GM18498 (cell line): Measurements from ENCODE around the gene TROAP.
"Not testable (repeated sequence)": the region's sequence is repeated elsewhere in the genome, so short reads cannot be mapped to it uniquely, and the experiment has no call there.

ENCODE experiments used
- ATAC-seq: cut with Tn5 transposase; IDR thresholded peaks from one replicate; pipeline ENCODE4 v1.9.1; 2021; ENCODE audit warnings: mild to moderate bottlenecking, moderate library complexity; ENCODE audit not compliant: unreplicated experiment

TROAP gene, protein sequence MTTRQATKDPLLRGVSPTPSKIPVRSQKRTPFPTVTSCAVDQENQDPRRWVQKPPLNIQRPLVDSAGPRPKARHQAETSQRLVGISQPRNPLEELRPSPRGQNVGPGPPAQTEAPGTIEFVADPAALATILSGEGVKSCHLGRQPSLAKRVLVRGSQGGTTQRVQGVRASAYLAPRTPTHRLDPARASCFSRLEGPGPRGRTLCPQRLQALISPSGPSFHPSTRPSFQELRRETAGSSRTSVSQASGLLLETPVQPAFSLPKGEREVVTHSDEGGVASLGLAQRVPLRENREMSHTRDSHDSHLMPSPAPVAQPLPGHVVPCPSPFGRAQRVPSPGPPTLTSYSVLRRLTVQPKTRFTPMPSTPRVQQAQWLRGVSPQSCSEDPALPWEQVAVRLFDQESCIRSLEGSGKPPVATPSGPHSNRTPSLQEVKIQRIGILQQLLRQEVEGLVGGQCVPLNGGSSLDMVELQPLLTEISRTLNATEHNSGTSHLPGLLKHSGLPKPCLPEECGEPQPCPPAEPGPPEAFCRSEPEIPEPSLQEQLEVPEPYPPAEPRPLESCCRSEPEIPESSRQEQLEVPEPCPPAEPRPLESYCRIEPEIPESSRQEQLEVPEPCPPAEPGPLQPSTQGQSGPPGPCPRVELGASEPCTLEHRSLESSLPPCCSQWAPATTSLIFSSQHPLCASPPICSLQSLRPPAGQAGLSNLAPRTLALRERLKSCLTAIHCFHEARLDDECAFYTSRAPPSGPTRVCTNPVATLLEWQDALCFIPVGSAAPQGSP

DNA sequence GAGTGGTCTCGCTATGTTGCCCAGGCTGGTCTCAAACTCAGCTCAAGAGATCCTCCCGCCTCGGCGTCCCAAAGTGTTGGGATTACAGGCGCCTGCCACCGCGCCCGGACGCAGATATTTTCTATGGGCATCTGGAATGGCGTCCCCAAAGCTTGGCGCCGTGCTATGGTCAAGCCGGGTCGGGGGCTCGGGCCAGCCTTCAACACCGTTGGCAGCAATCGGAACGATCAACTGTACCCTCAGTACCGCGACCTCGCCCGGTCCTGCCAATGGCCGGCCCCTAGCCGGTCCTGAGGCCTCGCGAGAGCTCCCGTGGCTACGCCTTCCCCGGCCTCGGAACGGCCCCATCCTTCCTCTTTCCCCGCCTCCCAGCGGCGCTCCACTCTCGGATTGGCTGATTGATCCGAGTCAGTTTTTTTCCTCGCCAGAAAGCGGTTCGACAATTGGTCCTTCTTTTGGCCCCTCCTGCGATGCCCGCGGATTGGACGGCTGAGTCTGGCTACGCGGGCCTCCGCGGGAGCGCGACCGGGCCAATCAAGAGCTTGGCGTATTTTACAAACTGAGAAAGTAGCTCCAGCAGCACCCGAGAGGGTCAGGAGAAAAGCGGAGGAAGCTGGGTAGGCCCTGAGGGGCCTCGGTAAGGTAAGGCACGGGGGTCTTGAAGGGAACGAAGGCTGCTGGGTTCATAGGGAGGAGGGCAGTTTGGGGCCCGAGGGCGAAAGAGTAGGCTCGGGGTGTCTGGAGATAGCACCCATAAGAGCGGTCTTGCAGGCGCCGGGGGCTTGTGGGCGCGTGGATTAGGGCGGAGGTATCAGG lies at the start of gene TROAP:
TSS of gene TROAP (plus strand) at position 548 of the 816 bp plus-strand sequence. CDS start 354 bp downstream, outside the sequence.
- ATAC-seq, result peak; percentile 98

DNA sequence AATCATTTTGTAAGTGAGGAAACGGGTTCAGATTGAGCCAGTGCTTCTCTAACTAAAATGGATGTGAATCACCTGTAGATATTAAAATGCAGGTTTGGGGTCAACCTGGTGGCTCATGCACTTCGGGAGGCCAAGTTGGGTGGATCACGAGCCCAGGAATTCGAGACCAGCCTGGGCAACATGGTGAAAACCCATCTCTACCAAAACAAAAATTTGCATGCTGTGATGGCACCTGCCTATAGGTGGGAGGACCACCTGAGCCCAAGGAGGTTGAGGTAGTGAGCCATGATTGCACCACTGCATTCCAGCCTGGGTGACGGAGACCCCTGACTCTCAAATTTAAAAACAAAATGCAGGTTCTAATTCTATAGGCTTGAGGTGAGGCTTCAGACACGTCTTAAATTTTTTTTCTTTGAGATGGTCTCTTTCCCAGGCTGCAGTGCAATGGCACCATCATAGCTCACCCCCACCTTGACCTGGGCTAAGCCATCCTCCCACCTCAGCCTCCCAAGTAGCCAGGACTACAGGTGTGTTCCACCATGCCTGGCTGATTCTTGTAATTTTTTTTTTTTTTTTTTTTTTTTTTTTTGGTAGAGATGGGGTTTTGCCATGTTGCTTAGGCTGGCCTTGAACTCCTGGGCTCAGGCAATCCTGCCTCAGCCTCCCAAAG lies 49.2 kb upstream of the TROAP start:
- ATAC-seq, result no peak

DNA sequence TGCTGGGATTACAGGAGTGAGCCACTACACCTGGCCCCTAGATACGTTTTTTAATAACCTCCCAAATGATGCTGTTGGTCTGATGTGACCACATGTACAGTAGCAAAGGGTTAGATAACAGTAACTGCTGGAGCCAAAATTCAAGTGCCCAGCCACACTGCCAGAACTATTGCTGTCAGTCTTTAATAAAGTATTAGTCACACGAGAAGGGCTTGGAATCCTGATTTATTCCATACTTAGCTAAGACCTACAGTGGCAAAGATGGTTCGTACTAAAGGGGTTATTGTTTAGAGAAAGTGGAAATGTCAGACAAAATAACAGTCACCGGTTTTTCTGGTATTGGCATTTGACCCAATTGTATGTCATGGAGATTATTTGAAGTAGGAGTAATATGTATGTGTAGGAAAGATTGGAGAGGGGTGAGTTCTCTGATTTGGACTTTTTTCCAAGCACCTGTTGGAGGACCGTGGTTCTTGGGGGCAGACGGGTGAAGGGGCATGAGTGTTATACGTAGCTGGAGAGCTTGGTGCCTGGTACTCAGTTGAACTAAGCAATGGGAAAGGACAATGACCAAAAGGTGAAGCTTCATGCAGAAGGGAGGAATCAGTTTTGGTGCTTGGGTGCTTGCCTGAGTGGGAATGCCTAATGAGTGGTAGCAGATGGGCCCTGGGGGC lies 48.5 kb upstream of the TROAP start:
- no peak for ATAC-seq

DNA sequence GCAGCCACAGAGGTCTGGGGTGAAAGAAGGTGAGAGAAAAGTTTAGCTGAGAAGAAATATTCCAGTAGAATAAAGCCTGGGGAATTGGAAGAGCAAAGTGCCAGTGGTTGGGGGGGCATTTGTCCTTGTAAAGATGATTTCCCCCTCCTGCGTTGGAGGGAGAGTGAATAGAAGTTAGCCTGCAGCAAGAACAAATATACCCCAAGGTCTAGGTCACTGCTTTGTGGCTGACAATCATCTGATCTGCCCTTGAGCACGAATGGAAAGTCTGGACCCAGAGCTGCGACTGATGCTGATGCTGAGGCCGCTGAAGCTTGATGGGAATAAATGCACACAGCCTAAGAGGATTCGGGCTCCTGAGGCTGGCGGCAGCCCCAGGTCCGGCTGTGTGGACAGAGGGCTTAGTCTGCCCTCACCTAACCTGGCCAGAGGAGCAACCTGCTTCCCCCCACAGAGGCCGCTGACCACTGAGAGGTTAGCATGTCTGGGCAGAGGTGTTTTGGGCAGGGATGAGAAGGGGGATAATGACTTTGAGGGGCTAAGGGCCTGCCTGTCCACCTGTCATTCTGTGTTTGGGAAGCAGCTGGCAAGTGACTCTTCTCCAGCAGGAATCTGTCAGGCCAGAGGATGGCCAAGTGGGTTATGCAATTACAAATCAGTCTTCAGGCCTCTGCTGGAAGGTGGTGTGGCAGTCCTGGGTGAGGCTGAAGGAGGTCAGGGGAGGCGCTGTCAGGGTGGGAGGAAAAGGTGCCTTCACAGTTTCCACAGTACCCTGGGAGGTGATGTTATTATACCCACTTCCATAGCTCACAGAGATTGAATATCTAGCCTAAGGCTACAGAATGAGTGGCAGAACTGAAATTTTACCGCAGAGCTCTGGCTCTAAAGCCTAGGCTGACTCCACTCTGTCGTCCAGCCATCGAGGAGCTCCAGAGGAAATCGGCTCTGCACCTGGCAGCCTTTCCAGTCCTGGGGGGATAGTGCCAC lies 46.5 kb upstream of the TROAP start:
- no peak for ATAC-seq

DNA sequence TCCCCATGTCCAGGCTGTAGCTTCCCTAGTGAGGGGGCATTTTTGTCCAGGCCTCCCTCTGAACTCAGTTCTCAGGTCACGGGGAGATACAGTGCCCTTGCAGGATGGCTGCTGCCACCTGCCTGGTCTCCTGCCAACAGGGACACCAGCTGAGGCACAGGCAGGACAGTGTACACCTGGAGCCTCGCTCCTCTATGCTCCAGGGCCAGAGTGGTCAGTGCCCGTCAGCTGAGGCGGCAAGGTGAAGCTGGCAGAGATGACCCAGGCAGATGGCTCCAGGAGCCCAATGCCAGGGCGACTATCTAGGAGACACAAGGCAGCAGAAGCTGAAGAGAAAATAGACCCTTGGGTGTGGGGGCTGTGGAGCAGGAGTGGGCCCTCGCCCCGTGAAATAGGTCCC lies 45.6 kb upstream of the TROAP start:
- ATAC-seq, result no peak

DNA sequence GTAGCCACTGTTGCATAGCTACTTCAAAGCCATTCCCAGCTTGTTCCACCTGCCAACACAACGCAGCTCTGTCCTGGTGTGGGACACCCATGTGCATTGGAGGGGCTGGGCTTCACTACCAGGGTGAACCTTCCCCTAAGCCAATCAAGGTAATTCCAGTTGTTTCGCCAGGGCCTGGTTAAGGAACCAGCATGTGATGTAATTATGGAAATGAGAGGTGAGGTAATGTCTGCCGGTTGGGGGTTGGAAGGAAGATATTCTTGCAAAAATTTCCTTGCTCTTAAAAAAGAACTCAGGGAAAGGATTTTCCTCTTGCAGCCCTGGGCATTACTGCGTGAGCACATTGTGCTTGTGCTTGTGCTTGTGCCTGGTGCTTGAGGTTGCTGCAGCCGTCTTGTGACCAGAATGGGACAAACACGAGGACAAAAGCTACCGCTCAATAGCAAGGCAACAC lies 43.3 kb upstream of the TROAP start:
- ATAC-seq, result no peak

DNA sequence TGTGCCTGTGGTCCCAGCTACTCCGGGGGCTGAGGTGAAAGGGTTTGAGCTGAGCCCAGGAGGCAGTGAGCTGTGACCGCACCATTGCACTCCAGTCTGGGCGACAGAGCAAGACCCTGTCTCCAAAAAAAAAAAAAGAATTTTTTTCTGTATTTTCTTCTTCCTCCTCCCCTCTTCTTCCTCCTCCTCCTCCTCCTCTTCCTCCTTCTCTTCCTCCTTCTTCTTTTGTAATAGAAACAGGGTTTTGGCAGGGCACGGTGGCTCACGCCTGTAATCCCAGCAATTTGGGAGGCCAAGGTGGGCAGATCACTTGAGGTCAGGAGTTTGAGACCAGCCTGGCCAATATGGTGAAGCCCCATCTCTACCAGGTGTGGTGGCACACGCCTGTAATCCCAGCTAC lies 42.5 kb upstream of the TROAP start:
- ATAC-seq, result not testable (repeated sequence)

DNA sequence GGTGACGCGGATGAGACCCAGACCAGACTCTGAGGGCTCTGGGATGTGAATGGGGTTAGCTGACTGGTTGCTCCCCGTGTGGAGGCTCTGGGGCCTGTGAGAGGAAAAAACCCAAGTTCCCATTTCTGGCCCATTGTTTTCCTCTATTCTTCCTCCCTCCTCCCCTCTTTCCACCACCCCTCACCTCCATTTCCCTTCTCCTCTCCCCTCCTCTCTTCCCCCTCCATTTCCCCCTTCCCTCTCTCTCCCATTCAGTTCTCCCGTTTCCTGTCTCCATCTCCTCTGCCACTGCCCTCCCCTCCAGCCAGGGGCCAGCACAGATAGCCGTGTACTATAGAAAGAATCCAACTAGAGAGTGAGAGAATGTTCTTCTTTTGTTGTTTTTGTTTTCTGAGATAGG lies 40.8 kb upstream of the TROAP start:
- ATAC-seq, result no peak

DNA sequence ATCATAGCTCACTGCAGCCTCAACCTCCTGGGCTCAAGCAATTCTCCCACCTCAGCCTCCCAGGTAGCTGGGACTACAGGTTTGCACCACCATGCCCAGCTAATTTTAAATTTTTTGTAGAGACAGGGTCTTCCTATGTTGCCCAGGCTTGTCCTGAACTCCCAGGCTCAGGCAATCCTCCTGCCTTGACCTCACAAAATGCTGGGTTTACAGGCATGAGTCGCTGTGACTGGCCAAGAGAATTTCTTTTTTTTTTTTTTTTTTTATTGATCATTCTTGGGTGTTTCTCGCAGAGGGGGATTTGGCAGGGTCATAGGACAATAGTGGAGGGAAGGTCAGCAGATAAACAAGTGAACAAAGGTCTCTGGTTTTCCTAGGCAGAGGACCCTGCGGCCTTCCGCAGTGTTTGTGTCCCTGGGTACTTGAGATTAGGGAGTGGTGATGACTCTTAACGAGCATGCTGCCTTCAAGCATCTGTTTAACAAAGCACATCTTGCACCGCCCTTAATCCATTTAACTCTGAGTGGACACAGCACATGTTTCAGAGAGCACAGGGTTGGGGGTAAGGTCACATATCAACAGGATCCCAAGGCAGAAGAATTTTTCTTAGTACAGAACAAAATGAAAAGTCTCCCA lies 40.2 kb upstream of the TROAP start:
- ATAC-seq, result not testable (repeated sequence)

DNA sequence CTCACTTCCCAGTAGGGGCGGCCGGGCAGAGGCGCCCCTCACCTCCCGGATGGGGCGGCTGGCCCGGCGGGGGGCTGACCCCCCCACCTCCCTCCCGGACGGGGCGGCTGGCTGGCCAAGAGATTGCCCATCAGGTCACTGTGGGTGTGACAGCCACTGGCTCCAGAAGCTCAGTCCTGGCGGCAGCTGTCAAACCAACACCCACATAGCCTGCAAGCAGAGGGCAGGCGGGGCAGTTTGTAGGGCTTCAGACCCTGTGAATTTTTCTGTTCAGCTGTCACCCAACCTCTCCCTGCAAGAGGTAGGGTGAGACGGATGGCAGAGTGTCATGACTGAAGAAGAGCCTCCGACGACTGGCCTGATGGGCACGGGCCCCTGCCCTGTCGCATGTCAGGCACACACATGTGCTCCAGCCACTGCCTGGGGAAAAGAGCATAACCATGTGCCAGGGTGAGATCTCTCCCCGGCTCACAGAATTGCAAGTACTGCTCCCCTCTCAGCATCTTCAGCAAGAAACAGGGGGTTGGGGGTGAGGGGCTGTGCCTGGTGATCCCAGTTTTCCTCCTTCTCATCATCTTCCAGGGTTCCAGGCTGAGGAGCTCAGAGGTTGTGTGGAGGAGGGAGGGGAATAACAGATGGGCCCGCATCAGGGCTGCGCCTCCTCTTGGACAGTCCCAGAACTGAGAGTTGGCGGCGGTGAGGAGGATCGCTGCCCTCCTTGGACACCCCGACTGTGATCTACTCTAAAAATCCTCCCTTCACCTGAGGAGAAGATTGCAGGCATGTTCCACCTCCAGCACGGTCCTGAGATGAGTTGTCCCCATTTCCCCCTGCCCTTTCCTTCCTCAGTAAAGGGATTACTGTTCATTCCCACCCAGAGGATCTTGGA lies 39.3 kb upstream of the TROAP start:
- ATAC-seq, result no peak

DNA sequence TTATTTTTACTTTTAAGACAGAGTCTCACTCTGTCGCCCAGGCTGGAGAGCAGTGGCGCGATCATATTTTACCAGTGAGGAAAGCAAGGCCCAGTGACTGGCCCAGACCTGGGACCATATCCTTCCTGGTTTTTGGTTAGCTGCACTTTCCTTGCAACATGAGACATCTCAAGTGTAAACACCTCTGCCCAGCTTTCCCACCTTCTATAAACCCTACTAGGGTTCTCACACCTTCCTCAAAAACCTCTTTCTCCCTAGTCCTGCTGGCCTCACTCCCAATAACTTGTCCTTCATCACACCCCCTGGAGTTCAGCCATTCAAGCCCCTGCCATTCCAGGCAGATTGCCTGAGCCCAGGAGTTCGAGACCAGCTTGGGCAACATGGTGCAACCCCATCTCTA lies 38.4 kb upstream of the TROAP start:
- no peak for ATAC-seq

DNA sequence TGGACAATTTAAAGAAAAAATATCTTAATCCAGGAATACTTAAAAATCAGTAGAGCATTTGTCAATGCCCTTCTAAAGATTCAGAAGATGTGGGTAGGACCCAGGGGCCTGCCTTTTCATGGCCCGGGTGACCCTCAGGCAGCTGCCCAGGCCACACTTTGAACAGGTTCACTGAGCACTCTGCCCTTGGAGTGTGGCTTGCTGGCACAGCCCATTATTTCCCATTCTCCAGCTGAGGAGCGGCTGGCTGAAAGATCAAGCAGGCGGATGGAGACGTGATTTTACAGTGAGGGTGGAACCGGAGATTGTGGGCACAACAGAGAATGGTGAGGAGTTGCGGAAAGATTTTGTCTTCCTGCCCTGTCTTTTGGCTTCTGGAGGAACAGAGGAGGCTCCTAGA lies 35.2 kb upstream of the TROAP start:
- no peak for ATAC-seq

DNA sequence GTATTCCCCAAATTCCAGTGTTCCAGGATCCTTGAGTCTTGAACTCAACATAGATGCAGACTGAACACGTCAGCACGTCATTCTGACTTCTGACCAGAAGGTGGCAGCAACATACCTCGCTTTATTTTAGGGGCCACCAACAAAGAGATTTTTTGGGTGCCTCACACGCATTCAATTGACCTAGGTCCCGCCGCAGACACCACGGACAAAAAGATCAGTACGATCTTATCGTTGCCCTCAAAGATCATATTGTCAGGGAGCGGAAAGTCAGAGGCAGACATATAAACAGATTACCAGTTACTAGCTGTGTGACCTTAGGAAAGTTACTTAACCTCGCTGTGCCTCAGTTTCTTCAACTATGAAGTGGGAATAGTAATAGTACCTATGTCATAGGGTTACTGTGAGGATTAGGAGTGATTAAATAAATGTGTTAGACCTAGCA lies 34.6 kb upstream of the TROAP start:
- ATAC-seq, result no peak

DNA sequence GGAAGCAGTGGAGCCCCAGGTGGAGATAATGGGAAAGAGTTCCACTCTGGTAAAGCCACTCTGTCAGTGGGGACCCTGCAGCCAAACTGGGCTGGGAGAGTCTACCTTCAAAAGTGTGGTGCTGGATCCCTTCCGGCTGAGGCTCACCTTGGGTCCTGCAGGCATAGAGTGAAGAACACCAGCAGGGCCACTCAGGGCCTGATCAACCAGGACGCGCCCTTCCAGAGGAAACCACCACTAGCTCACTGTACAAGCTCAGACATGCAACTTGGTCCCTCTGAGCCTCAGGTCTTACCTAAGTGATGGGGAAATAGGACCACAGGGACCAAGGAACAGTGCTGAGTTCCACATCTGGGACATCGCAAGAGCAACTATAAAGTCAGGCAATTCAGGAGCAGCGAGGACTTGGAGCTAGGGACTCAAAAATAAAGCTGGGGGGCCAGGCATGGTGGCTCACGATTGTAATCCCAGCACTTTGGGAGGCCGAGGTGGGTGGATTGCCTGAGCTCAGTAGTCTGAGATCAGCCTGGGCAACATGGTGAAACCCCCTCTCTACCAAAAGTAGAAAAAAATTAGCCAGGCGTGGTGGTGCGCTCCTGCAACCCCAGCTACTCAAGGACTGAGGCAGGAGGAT lies 34.0 kb upstream of the TROAP start:
- ATAC-seq, result no peak

DNA sequence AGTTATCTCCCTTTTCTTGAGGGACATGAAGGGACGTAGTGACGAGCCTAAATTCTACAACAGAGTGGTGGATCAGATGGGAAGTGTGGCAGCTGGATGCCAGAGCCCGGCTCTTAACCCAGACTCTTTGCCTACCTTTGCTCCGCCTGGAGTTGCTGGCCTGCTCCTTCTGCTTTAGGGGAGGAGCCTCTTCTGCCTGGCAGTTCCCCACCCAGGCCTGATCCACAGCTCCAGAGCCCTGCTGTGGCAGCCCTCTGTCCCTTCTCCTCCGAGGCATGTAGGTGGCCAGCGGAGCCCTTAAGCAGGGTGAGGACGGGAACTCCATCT lies 30.4 kb upstream of the TROAP start:
- ATAC-seq, result no peak

DNA sequence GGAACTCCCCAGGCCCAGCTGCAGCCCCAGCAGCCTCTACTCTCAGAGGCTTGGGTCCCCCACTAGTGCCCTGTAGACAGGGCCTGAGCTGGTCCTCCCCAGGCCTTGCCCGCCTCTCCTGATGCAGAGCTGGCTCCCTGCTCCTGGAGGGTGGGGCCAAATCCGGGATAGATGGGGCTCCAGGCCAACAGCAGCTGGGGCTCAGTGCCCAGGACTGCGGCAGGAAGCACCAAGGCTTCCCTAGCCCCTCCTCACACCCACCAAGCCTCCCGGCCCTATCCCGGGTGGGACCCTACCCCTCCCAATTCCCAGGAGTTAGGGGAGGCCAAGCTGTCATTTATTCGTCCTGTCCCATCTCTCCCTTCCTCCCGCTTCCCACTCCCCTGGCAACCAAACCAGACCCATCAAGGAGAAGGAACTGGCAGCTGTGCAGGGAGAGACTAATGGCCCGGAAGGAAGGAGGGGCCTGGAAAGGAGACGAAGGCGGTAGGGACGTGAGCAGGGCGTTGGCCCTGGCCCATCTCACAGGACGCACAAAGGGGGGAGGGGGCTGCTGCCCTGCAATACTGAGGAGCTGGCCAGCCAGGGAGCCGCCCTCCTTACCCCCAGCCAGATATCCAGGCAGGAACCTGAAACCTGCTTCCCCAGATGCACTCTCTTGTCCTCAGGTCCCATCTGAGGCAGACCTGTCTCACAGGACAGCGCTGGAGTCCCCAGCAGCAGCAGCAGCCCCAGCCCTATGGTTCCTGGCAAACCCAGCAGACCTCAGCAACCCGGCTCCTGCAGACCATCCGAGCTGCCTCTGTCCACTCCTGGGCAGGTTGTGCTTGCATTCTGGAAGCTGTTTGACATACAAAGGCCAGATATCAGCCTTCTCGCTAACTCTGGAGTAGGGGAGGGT lies 29.7 kb upstream of the TROAP start:
- ATAC-seq, result no peak
